Measurements from ENCODE around the gene PARVB. TPM values are rescaled to one million over a fixed set of nuclear protein-coding genes. Genes with fewer than 3 reads are reported as not detected.

Gene PARVB
- total and polyA plus RNA-seq, 2 donors (not counting 3 experiments of a cell fraction or from before 2014, with no cell fraction given): 155 to 162 TPM

DNA sequence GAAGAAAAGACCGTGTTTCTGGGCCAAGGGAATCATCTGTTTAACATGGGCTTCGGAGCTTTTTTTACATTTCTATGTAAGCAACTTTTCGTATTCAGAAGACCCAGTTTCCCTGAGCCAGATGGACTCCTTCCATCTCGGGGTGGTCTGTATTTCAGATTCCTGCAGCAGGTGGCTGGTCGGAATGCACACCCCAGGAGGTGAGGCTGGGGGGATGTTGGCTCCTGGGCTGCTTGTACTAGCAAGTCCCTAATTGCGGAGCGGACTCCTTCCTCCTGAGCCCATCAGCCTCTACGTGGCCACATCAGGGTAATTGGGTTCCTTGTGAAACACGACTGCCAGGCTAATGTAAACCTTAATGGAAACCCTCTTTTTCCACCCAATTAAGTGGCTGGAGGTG, 58.7 kb downstream of the PARVB start:
- Histone ChIP-seq H3K27ac (ENCODE audit: insufficient read depth, low read depth, low read length) (no peak overlapping the region), H3K4me1 (ENCODE audit: control insufficient read depth, extremely low read depth, insufficient read depth, low read length) (peaks cover 3% of the 10 kb centered on the region), H4K20me1 (replicated peaks; ENCODE audit: control insufficient read depth, extremely low read depth, insufficient read depth, low read length) (no peaks in the 10 kb centered on the region), H3K9me3 (replicated peaks; ENCODE audit: control insufficient read depth, insufficient read depth, low read length) (no peaks in the 10 kb centered on the region), H3K79me2 (ENCODE audit: control insufficient read depth, insufficient read depth, low read length) (peaks cover 48% of the 10 kb centered on the region), H3K4me2 (ENCODE audit: insufficient read depth, low read length) (no peak overlapping the region), H3K27me3 (ENCODE audit: control insufficient read depth in 2 of 2, insufficient read depth in 2 of 2, low read length in 2 of 2) (no peaks in the 10 kb centered on the region), H2AFZ (ENCODE audit: low read depth, low read length) (no peak overlapping the region), H3K4me3 (replicated peaks in 1 of 3; ENCODE audit: insufficient read depth in 1 of 3, low read depth in 1 of 3, low read length in 3 of 3) (no peak overlapping the region), H3K9me1 (replicated peaks; ENCODE audit: control insufficient read depth, extremely low read depth, insufficient read depth, low read length) (no peaks in the 10 kb centered on the region), H3K36me3 (ENCODE audit: control insufficient read depth in 2 of 2, extremely low read depth in 1 of 2, insufficient read depth in 2 of 2, low read length in 2 of 2) (peaks cover 0 to 5% of the 10 kb centered on the region in 2 experiments), H3K9ac (replicated peaks; ENCODE audit: extremely low read depth, insufficient read depth, low read length) (no peak overlapping the region)
- CTCF ChIA-PET: interaction anchor here (2.4 to 9.5 kb wide), 5 partner anchors 11 to 91 kb away, joined by 6 to 640 read pairs (median 34); no protein-coding TSS in a partner anchor
- DNase-seq (ENCODE audit: low read depth, low spot score) (no peak), FAIRE-seq (no peak)
- POLR2A ChIA-PET: no interaction called here
- BruUV-seq (replicated peaks): no TSS peak
- dilution Hi-C loops (cut with MboI; ENCODE audit: extremely low pct_ligation_motif_present, low sequenced_read_pairs) (no loop called here), intact Hi-C loops (cut with micrococcal nuclease) (no loop called here)
- TF ChIP-seq POLR2A (IDR thresholded peaks at IDR 0.05; ENCODE audit: low read depth, low read length): no peak
- no peak for TF ChIP-seq FOS (IDR thresholded peaks at IDR 0.05; ENCODE audit: borderline replicate concordance, insufficient read depth, low read length)
- TF ChIP-seq JUN (IDR thresholded peaks at IDR 0.05; ENCODE audit: borderline replicate concordance, insufficient read depth, insufficient read length, low read depth): no peak
- TF ChIP-seq POLR2AphosphoS5 (IDR thresholded peaks at IDR 0.05; ENCODE audit: insufficient read depth, low read depth, low read length): no peak
- TF ChIP-seq, protein P1, sequence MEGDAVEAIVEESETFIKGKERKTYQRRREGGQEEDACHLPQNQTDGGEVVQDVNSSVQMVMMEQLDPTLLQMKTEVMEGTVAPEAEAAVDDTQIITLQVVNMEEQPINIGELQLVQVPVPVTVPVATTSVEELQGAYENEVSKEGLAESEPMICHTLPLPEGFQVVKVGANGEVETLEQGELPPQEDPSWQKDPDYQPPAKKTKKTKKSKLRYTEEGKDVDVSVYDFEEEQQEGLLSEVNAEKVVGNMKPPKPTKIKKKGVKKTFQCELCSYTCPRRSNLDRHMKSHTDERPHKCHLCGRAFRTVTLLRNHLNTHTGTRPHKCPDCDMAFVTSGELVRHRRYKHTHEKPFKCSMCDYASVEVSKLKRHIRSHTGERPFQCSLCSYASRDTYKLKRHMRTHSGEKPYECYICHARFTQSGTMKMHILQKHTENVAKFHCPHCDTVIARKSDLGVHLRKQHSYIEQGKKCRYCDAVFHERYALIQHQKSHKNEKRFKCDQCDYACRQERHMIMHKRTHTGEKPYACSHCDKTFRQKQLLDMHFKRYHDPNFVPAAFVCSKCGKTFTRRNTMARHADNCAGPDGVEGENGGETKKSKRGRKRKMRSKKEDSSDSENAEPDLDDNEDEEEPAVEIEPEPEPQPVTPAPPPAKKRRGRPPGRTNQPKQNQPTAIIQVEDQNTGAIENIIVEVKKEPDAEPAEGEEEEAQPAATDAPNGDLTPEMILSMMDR (IDR thresholded peaks at IDR 0.05; ENCODE audit: extremely low read depth in 1 of 2, insufficient read depth in 1 of 2, low read depth in 1 of 2, low read length in 2 of 2): no peak
- TF ChIP-seq, protein P2, sequence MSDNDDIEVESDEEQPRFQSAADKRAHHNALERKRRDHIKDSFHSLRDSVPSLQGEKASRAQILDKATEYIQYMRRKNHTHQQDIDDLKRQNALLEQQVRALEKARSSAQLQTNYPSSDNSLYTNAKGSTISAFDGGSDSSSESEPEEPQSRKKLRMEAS (IDR thresholded peaks at IDR 0.05; ENCODE audit: insufficient read depth, insufficient read length): no peak
- no peak for TF ChIP-seq EZH2 (IDR thresholded peaks at IDR 0.05; ENCODE audit: borderline replicate concordance, low read depth, low read length, severe bottlenecking)

Measured in endothelial cell of umbilical vein (primary cell).